ENCODE results near the gene LHFPL6. TPM values are rescaled to one million over a fixed set of nuclear protein-coding genes. Genes with fewer than 3 reads are reported as not detected.

The LHFPL6 gene
- total and polyA plus RNA-seq, 10 donors, result 6.9 to 49.0 (median 30.5) TPM

GRCh38 chr13:39324806-39325311, 278.1 kb downstream of the LHFPL6 start:
- no peaks in the 10 kb centered on the region for H3K4me1 ChIP-seq
- no peaks in the 10 kb centered on the region for H3K9me3 ChIP-seq
- no peak overlapping the region for H3K27ac ChIP-seq
- 88 to 95% (median 91%) methylated on average over 4 of the region's 4 CpGs for WGBS, 5 donors
- no peak overlapping the region for H3K4me3 ChIP-seq
- intact Hi-C loops (cut with DNase I; ENCODE audit: low total_unique reads), result no loop called here
- no peaks in the 10 kb centered on the region for H3K36me3 ChIP-seq
- H3K27me3 ChIP-seq (replicated peaks in 1 of 7), result no peaks in the 10 kb centered on the region
- DNase-seq, result no peak
- TF ChIP-seq POLR2A (IDR thresholded peaks at IDR 0.05) (no peak), CTCF (IDR thresholded peaks at IDR 0.05 in 8 of 11, conservative IDR thresholded peaks at IDR 0.05 in 3 of 11) (no peak), POLR2AphosphoS5 (IDR thresholded peaks at IDR 0.05) (no peak)

- Histone ChIP-seq H3K4me1 (no peaks in the 10 kb centered on the region), H3K9me3 (no peaks in the 10 kb centered on the region), H3K36me3 (no peaks in the 10 kb centered on the region), H3K4me3 (no peak overlapping the region), H3K27me3 (replicated peaks in 1 of 7) (no peaks in the 10 kb centered on the region), H3K27ac (no peak overlapping the region)
- no peak for DNase-seq
- WGBS, 5 donors, result 58 to 92% (median 82%) methylated on average over 3 of the region's 3 CpGs
- no peak for TF ChIP-seq CTCF (IDR thresholded peaks at IDR 0.05 in 8 of 11, conservative IDR thresholded peaks at IDR 0.05 in 3 of 11)
- TF ChIP-seq POLR2AphosphoS5 (IDR thresholded peaks at IDR 0.05), result no peak
- no peak for TF ChIP-seq POLR2A (IDR thresholded peaks at IDR 0.05)
- intact Hi-C loops (cut with DNase I; ENCODE audit: low total_unique reads), result no loop called here
Measured at GRCh38 chr13:39322836-39323585, 280.0 kb downstream of the LHFPL6 start.

GRCh38 chr13:39321574-39321973, 281.4 kb downstream of the LHFPL6 start:
- Histone ChIP-seq H3K4me3 (no peak overlapping the region), H3K27me3 (replicated peaks in 1 of 7) (no peaks in the 10 kb centered on the region), H3K27ac (no peak overlapping the region), H3K36me3 (no peaks in the 10 kb centered on the region), H3K9me3 (no peaks in the 10 kb centered on the region), H3K4me1 (peaks cover 0 to 3% (median 0%) of the 10 kb centered on the region in 6 donors)
- WGBS, 5 donors, result 82 to 92% (median 86%) methylated on average over 1 of the region's 1 CpG
- intact Hi-C loops (cut with DNase I; ENCODE audit: low total_unique reads), result no loop called here
- no peak for DNase-seq
- TF ChIP-seq POLR2AphosphoS5 (IDR thresholded peaks at IDR 0.05) (no peak), CTCF (IDR thresholded peaks at IDR 0.05 in 8 of 11, conservative IDR thresholded peaks at IDR 0.05 in 3 of 11) (no peak), POLR2A (IDR thresholded peaks at IDR 0.05) (no peak)

DNA sequence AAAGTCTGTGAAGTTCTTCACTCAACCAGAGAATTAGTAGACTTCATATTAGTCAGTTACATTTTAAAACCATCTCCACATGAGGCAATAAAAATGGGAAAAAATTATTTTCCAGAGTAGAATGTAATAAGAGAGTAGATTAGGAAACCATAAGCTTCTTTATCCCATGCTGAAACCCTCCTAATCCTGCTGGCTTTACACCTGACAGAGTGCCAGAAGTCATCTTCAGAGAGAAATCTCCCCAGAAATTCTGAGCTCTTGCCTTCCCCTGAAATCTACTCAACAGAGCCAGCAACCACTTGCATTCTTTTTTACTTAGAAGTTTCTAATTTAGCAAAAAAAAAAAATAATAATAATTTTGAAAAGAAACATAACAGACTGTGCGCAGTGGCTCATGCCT, 284.8 kb downstream of the LHFPL6 start:
- no peak for DNase-seq
- Histone ChIP-seq H3K9me3 (no peaks in the 10 kb centered on the region), H3K27ac (no peak overlapping the region), H3K27me3 (replicated peaks in 1 of 7) (no peaks in the 10 kb centered on the region), H3K36me3 (no peaks in the 10 kb centered on the region), H3K4me1 (peaks cover 0 to 3% (median 0%) of the 10 kb centered on the region in 6 donors), H3K4me3 (no peak overlapping the region)
- no peak for TF ChIP-seq CTCF (IDR thresholded peaks at IDR 0.05 in 8 of 11, conservative IDR thresholded peaks at IDR 0.05 in 3 of 11)
- TF ChIP-seq POLR2AphosphoS5 (IDR thresholded peaks at IDR 0.05), result no peak
- no peak for TF ChIP-seq POLR2A (IDR thresholded peaks at IDR 0.05)
- intact Hi-C loops (cut with DNase I; ENCODE audit: low total_unique reads), result no loop called here
- WGBS, 5 donors, result 53 to 100% (median 100%) methylated on average over 1 of the region's 1 CpG
